Left ventricle myocardium inferior (tissue), 1 donor: Measurements from ENCODE around the gene AAMDC. TPM values are rescaled to one million over a fixed set of nuclear protein-coding genes. Genes with fewer than 3 reads are reported as not detected.
A peak's percentile ranks its signal among the peaks of the same experiment; 100 is the strongest.

Source experiments
- DNase-seq: peaks from one replicate; pipeline ENCODE4 v3.0.0-alpha.2; 2020
- H3K27ac ChIP-seq: fragments of 200-600 bp; replicated peaks from 2 replicates; pipeline ENCODE4 v1.8.0; 2021
- H3K27me3 ChIP-seq: fragments of 200-600 bp; 2 replicates; pipeline ENCODE4 v1.8.0; 2021; ENCODE audit warnings: low read depth
- H3K36me3 ChIP-seq: fragments of 200-600 bp; 2 replicates; pipeline ENCODE4 v1.8.0; 2021
- H3K4me1 ChIP-seq: fragments of 200-600 bp; 2 replicates; pipeline ENCODE4 v1.8.0; 2021
- H3K4me3 ChIP-seq: fragments of 200-600 bp; 2 replicates; pipeline ENCODE4 v1.8.0; 2021; ENCODE audit warnings: mild to moderate bottlenecking, moderate library complexity
- H3K9me3 ChIP-seq: fragments of 200-600 bp; replicated peaks from 2 replicates; pipeline ENCODE4 v1.8.0; 2021
- CTCF ChIP-seq: fragments of 200-600 bp; IDR thresholded peaks from 2 replicates; pipeline ENCODE4 v1.8.0; 2021; ENCODE audit warnings: antibody characterized with exemption, mild to moderate bottlenecking, borderline replicate concordance
- intact Hi-C: fragments of 100-400 bp; cut with micrococcal nuclease; formaldehyde crosslinking; loops from one replicate; pipeline ENCODE4 v1.11.0; 2022
- total RNA-seq: library from RNA; stranded (reverse); fragmentation: NEBNext Ultra II Directional; extraction: Animal tissue kit (Norgen Biotek cat#: 25700); gene quantifications from one replicate; pipeline ENCODE4 v1.2.1, GENCODE V29; 2021
- donor health status: DM: no; HTN: yes; CAD: no; lungs with severe emphysema.

AAMDC gene
- total RNA-seq, 1 donor from 2014 or later, result 86.6 TPM

- no peak for DNase-seq
- intact Hi-C loops, result no loop called here
- Histone ChIP-seq H3K27me3 (no peaks in the 10 kb centered on the region), H3K4me3 (no peak overlapping the region), H3K9me3 (no peaks in the 10 kb centered on the region), H3K36me3 (no peaks in the 10 kb centered on the region), H3K27ac (no peak overlapping the region), H3K4me1 (peaks cover 31% of the 10 kb centered on the region)
- no peak for TF ChIP-seq CTCF
These were observed 14.0 kb upstream of the AAMDC start for GRCh38 chr11:77806993-77807392.

- H3K9me3 ChIP-seq, result peaks cover 6% of the 10 kb centered on the region
- TF ChIP-seq CTCF, result no peak
- H3K36me3 ChIP-seq, result peaks cover 6% of the 10 kb centered on the region
- H3K4me3 ChIP-seq, result no peak overlapping the region
- intact Hi-C loops, result no loop called here
- no peak for DNase-seq
- no peaks in the 10 kb centered on the region for H3K27me3 ChIP-seq
- peaks cover 39% of the 10 kb centered on the region for H3K4me1 ChIP-seq
- no peak overlapping the region for H3K27ac ChIP-seq
These were observed 7.7 kb upstream of the AAMDC start for GRCh38 chr11:77813256-77813655.

GRCh38 chr11:77814848-77815247 lies 6.1 kb upstream of the AAMDC start:
- Histone ChIP-seq H3K4me3 (no peak overlapping the region), H3K36me3 (peaks cover 6% of the 10 kb centered on the region), H3K27me3 (no peaks in the 10 kb centered on the region), H3K27ac (no peak overlapping the region), H3K9me3 (peaks cover 6% of the 10 kb centered on the region), H3K4me1 (peaks cover 43% of the 10 kb centered on the region)
- no peak for TF ChIP-seq CTCF
- DNase-seq, result no peak
- intact Hi-C loops, result no loop called here

- peaks cover 6% of the 10 kb centered on the region for H3K36me3 ChIP-seq
- no peak overlapping the region for H3K27ac ChIP-seq
- no peak for DNase-seq
- peaks cover 48% of the 10 kb centered on the region for H3K4me1 ChIP-seq
- no peak overlapping the region for H3K4me3 ChIP-seq
- intact Hi-C loops, result no loop called here
- TF ChIP-seq CTCF, result no peak
- H3K27me3 ChIP-seq, result no peaks in the 10 kb centered on the region
- H3K9me3 ChIP-seq, result peaks cover 6% of the 10 kb centered on the region
These were observed 5.5 kb upstream of the AAMDC start for GRCh38 chr11:77815459-77815858.

GRCh38 chr11:77819411-77819920 lies 1.5 kb upstream of the AAMDC start:
- peak; percentile 86 for DNase-seq
- H3K4me1 ChIP-seq, result peaks cover 83% of the 10 kb centered on the region
- intact Hi-C loops, result no loop called here
- H3K27me3 ChIP-seq, result no peaks in the 10 kb centered on the region
- TF ChIP-seq CTCF, result peak; percentile 51
- H3K27ac ChIP-seq, result peak overlapping the region; percentile 93
- H3K9me3 ChIP-seq, result peaks cover 6% of the 10 kb centered on the region
- H3K4me3 ChIP-seq, result peak overlapping the region; percentile 86
- no peaks in the 10 kb centered on the region for H3K36me3 ChIP-seq
